Endothelial cell of umbilical vein (primary cell): ENCODE measurements around the gene ASRGL1. TPM values are rescaled to one million over a fixed set of nuclear protein-coding genes. Genes with fewer than 3 reads are reported as not detected.

Experiments used
- BruUV-seq: library from RNA; stranded (reverse); fragments of 400-500 nt; replicated peaks from 2 replicates; lab custom pipeline; 2021; lab: Mats Ljungman, UMichigan
- CTCF ChIA-PET: fragments of 300-600, 350-600 bp; sonication (Branson Sonifier 250); formaldehyde crosslinking; loops from one replicate; lab custom pipeline; 2021; ENCODE audit warnings: antibody characterized with exemption, inconsistent platforms; lab: Charles Lee
- POLR2A ChIA-PET: fragments of 300-600, 350-600 bp; sonication (Branson Sonifier 250); formaldehyde crosslinking; loops from one replicate; lab custom pipeline; 2021; ENCODE audit warnings: antibody characterized with exemption, inconsistent platforms; lab: Charles Lee
- DNase-seq: peaks from one replicate; pipeline ENCODE4 v3.0.0-alpha.2; 2011; ENCODE audit warnings: low read depth, low spot score
- FAIRE-seq: peaks from 2 replicates; lab custom pipeline; 2011; peaks lifted over from hg19 to GRCh38; lab: Jason Lieb, UNC
- H2AFZ ChIP-seq: 2 replicates; pipeline ENCODE4 v1.6.0; 2012; ENCODE audit warnings: low read depth, low read length, control low read depth, inconsistent platforms
- H3K27ac ChIP-seq: 2 replicates; pipeline ENCODE4 v1.5.1; 2011; ENCODE audit warnings: low read depth, mild to moderate bottlenecking, control low read depth, low read length, moderate library complexity; ENCODE audit not compliant: insufficient read depth
- H3K27me3 ChIP-seq, 2 experiments: 2 replicates each; pipeline versions ENCODE4 v1.6.0 to v1.6.1; 2011; ENCODE audit warnings: low read length in 2 of 2, mixed read lengths in 1 of 2; ENCODE audit not compliant: control insufficient read depth in 2 of 2, insufficient read depth in 2 of 2
- H3K36me3 ChIP-seq, 2 experiments: 2 replicates in 1 of 2; 3 replicates in 1 of 2; pipeline ENCODE4 v1.5.1; 2011; ENCODE audit warnings: low read length in 2 of 2, mild to moderate bottlenecking in 1 of 2, moderate library complexity in 1 of 2; ENCODE audit not compliant: control insufficient read depth in 2 of 2, insufficient read depth in 2 of 2; ENCODE audit errors: extremely low read depth in 1 of 2
- H3K4me1 ChIP-seq: 3 replicates; pipeline ENCODE4 v1.5.1; 2011; ENCODE audit warnings: mild to moderate bottlenecking, low read length; ENCODE audit not compliant: control insufficient read depth, insufficient read depth; ENCODE audit errors: extremely low read depth
- H3K4me2 ChIP-seq: 2 replicates; pipeline ENCODE4 v1.6.1; 2011; ENCODE audit warnings: low read length, control low read depth, mixed read lengths; ENCODE audit not compliant: insufficient read depth
- H3K4me3 ChIP-seq, 3 experiments: fragments of 200-600 bp in 1 of 3; sonication (generic), shearing (Covaris generic) in 1 of 3; replicated peaks in 1 of 3; 2 replicates each; pipeline ENCODE4 v1.5.1; 2011 to 2016; ENCODE audit warnings: control low read depth in 3 of 3, low read length in 3 of 3, mild to moderate bottlenecking in 2 of 3, inconsistent platforms in 1 of 3, low read depth in 1 of 3, moderate library complexity in 1 of 3; ENCODE audit not compliant: insufficient read depth in 1 of 3
- H3K79me2 ChIP-seq: 2 replicates; pipeline ENCODE4 v1.6.0; 2012; ENCODE audit warnings: low read length, inconsistent platforms; ENCODE audit not compliant: control insufficient read depth, insufficient read depth
- H3K9ac ChIP-seq: replicated peaks from 2 replicates; pipeline ENCODE3; 2011; ENCODE audit warnings: low read length, control low read depth; ENCODE audit not compliant: insufficient read depth; ENCODE audit errors: extremely low read depth
- H3K9me1 ChIP-seq: replicated peaks from 3 replicates; pipeline ENCODE4 v1.6.0; 2011; ENCODE audit warnings: mild to moderate bottlenecking, low read length; ENCODE audit not compliant: control insufficient read depth, insufficient read depth; ENCODE audit errors: extremely low read depth
- H3K9me3 ChIP-seq: replicated peaks from 2 replicates; pipeline ENCODE4 v1.5.1; 2012; ENCODE audit warnings: low read length, inconsistent platforms; ENCODE audit not compliant: control insufficient read depth, insufficient read depth
- H4K20me1 ChIP-seq: replicated peaks from 2 replicates; pipeline ENCODE3; 2011; ENCODE audit warnings: mild to moderate bottlenecking, low read length; ENCODE audit not compliant: control insufficient read depth, insufficient read depth; ENCODE audit errors: extremely low read depth
- EZH2 ChIP-seq: IDR thresholded peaks from 2 replicates; pipeline ENCODE4 v1.6.1; 2012; ENCODE audit warnings: borderline replicate concordance, low read depth, mild to moderate bottlenecking, moderate library complexity, low read length, inconsistent platforms; ENCODE audit not compliant: severe bottlenecking
- FOS ChIP-seq: IDR thresholded peaks from 2 replicates; pipeline ENCODE4 v1.6.1; 2011; ENCODE audit warnings: mild to moderate bottlenecking, low read length, moderate library complexity, borderline replicate concordance; ENCODE audit not compliant: insufficient read depth
- GATA2 ChIP-seq: IDR thresholded peaks from 2 replicates; pipeline ENCODE4 v1.7.0; 2011; ENCODE audit warnings: low read depth, mild to moderate bottlenecking, moderate library complexity, mixed read lengths, low read length; ENCODE audit not compliant: insufficient read length, insufficient read depth
- JUN ChIP-seq: IDR thresholded peaks from 2 replicates; pipeline ENCODE4 v1.6.1; 2011; ENCODE audit warnings: borderline replicate concordance, low read depth; ENCODE audit not compliant: insufficient read length, insufficient read depth
- MYC ChIP-seq: IDR thresholded peaks from one replicate; pipeline ENCODE4 v1.6.1; 2011; ENCODE audit warnings: mild to moderate bottlenecking, low read depth, low read length
- POLR2A ChIP-seq: IDR thresholded peaks from 2 replicates; pipeline ENCODE4 v1.6.1; 2012; ENCODE audit warnings: low read depth, mild to moderate bottlenecking, control low read depth, low read length
- POLR2AphosphoS5 ChIP-seq: IDR thresholded peaks from 2 replicates; pipeline ENCODE4 v1.6.1; 2012; ENCODE audit warnings: low read depth, mild to moderate bottlenecking, control low read depth, low read length, moderate library complexity; ENCODE audit not compliant: insufficient read depth
- dilution Hi-C: fragments of 300-500 bp; cut with MboI; formaldehyde crosslinking; loops from one replicate; pipeline ENCODE4 v1.15.0; 2019; ENCODE audit warnings: low sequenced_read_pairs; ENCODE audit not compliant: extremely low pct_ligation_motif_present
- intact Hi-C: fragments of 100-400 bp; cut with micrococcal nuclease; formaldehyde crosslinking; loops from one replicate; pipeline ENCODE4 v1.10.0; 2022
- polyA plus RNA-seq, 4 experiments: library from polyadenylated mRNA; depleted of rRNA in 3 of 4; stranded (reverse) in 3 of 4; unstranded in 1 of 4; fragments of >200 nt; gene quantifications; 2 replicates each; pipeline versions ENCODE4 v1.2.1 to v1.2.3, GENCODE V29; 2011 to 2012; ENCODE audit warnings: missing spikeins in 1 of 4
- total RNA-seq: library from RNA; stranded (reverse); gene quantifications from 2 replicates; pipeline ENCODE4 v1.2.3, GENCODE V29; 2021
- TF ChIP-seq, protein P1 (sequence below): IDR thresholded peaks from 2 replicates; pipeline ENCODE4 v1.6.1; 2011; ENCODE audit not compliant: insufficient read depth, insufficient read length
- TF ChIP-seq, protein P2 (sequence below), 2 donors: IDR thresholded peaks; 1 replicate in 1 of 2; 2 replicates in 1 of 2; pipeline ENCODE4 v1.5.1; 2011; ENCODE audit warnings: low read length in 2 of 2, mild to moderate bottlenecking in 2 of 2, moderate library complexity in 2 of 2, control low read depth in 1 of 2, inconsistent platforms in 1 of 2, low read depth in 1 of 2; ENCODE audit not compliant: insufficient read depth in 1 of 2; ENCODE audit errors: extremely low read depth in 1 of 2

Gene ASRGL1
- total and polyA plus RNA-seq, 2 donors (not counting 3 experiments of a cell fraction or from before 2014, with no cell fraction given): 33.1 to 36.0 TPM

DNA sequence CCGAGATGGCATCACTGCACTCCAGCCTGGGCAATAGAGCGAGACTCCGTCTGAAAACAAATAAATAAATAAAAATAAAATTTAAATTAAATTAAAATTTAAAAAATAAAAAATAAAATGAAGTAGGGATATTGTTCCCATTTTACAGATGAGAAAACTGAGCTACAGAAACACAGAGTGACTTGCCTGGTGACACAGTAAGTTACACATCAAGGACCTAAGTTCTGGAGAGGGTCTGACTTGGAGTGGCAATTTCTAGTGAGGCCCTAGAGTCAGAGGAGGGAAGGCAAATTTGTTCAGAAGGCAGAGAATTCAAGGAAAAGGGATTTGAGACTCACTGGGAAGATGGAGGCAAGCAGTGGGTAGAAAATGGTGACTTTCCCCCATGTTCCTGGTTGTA, 83.6 kb downstream of the ASRGL1 start:
- dilution Hi-C loops (no loop called here), intact Hi-C loops (no loop called here)
- no peaks in the 10 kb centered on the region for H3K79me2 ChIP-seq
- no peaks in the 10 kb centered on the region for H3K36me3 ChIP-seq
- H3K27ac ChIP-seq: no peak overlapping the region
- ChIA-PET POLR2A (no interaction called here), CTCF (interaction anchor here (1.0 to 5.5 kb wide), 4 partner anchors 20 to 119 kb away, joined by 3 to 377 read pairs (median 7); no protein-coding TSS in a partner anchor)
- H3K4me3 ChIP-seq: no peak overlapping the region
- FAIRE-seq (no peak), DNase-seq (no peak)
- BruUV-seq: no TSS peak
- H3K27me3 ChIP-seq: peaks cover 3 to 6% of the 10 kb centered on the region in 2 experiments
- H3K9me3 ChIP-seq: no peaks in the 10 kb centered on the region
- H3K9ac ChIP-seq: no peak overlapping the region
- no peak overlapping the region for H3K4me2 ChIP-seq
- H3K4me1 ChIP-seq: no peaks in the 10 kb centered on the region
- no peak overlapping the region for H2AFZ ChIP-seq
- no peaks in the 10 kb centered on the region for H3K9me1 ChIP-seq
- no peak for TF ChIP-seq POLR2AphosphoS5
- TF ChIP-seq EZH2: no peak
- TF ChIP-seq GATA2: no peak
- TF ChIP-seq FOS: no peak
- TF ChIP-seq, protein P1, sequence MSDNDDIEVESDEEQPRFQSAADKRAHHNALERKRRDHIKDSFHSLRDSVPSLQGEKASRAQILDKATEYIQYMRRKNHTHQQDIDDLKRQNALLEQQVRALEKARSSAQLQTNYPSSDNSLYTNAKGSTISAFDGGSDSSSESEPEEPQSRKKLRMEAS: no peak
- TF ChIP-seq, protein P2, sequence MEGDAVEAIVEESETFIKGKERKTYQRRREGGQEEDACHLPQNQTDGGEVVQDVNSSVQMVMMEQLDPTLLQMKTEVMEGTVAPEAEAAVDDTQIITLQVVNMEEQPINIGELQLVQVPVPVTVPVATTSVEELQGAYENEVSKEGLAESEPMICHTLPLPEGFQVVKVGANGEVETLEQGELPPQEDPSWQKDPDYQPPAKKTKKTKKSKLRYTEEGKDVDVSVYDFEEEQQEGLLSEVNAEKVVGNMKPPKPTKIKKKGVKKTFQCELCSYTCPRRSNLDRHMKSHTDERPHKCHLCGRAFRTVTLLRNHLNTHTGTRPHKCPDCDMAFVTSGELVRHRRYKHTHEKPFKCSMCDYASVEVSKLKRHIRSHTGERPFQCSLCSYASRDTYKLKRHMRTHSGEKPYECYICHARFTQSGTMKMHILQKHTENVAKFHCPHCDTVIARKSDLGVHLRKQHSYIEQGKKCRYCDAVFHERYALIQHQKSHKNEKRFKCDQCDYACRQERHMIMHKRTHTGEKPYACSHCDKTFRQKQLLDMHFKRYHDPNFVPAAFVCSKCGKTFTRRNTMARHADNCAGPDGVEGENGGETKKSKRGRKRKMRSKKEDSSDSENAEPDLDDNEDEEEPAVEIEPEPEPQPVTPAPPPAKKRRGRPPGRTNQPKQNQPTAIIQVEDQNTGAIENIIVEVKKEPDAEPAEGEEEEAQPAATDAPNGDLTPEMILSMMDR (IDR thresholded peaks at IDR 0.05; ENCODE audit: extremely low read depth in 1 of 2, insufficient read depth in 1 of 2, low read depth in 1 of 2, low read length in 2 of 2): no peak
- TF ChIP-seq JUN: no peak
- no peak for TF ChIP-seq POLR2A
- TF ChIP-seq MYC: no peak
- no peaks in the 10 kb centered on the region for H4K20me1 ChIP-seq
